Transverse colon (tissue), 4 donors: ENCODE data around the gene CXCL9.

ENCODE experiments used
- EP300 ChIP-seq: sonication (generic); formaldehyde crosslinking; IDR thresholded peaks from one replicate; pipeline ENCODE4 v1.6.1; 2017; ENCODE audit warnings: antibody characterized with exemption, low read depth
- POLR2A ChIP-seq: fragments of 450-650 bp; IDR thresholded peaks from one replicate; pipeline ENCODE4 v1.6.1; 2016; ENCODE audit warnings: antibody characterized with exemption, mild to moderate bottlenecking, moderate library complexity
- POLR2AphosphoS5 ChIP-seq, 3 donors: sonication (generic); formaldehyde crosslinking; IDR thresholded peaks; one replicate each; pipeline ENCODE4 v1.6.1; 2016; ENCODE audit warnings: antibody characterized with exemption in 3 of 3
- TF ChIP-seq, protein P1 (sequence below), 5 experiments: fragments of 200-600 bp in 3 of 5; fragments of 450-650 bp in 2 of 5; sonication (generic) in 3 of 5; IDR thresholded peaks; 1 replicate in 2 of 5; 2 replicates in 3 of 5; pipeline ENCODE4 v1.5.1; 2016 to 2017; ENCODE audit warnings: antibody characterized with exemption in 5 of 5, inconsistent platforms in 3 of 5, mild to moderate bottlenecking in 2 of 5, moderate library complexity in 1 of 5

DNA sequence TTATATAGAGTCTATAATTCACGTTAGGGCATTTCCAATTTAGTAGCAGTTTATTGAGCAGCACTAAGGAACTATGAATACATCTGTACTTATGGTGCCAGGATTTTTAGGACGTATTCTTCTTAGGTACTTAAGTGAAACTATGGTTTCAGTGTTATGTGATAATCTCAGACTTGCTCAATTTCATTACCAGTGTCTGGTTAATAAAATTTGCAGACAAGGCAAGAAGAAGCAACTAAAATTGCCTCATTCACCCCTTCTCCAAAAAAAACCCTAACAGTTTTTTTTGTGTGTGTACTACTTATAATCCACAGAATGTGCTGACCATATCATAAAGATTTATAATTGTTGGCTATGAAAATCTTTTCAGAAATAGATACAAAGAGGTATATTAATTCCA, 22.0 kb upstream of the CXCL9 start:
- TF ChIP-seq POLR2AphosphoS5 (IDR thresholded peaks at IDR 0.05): no peak
- no peak for TF ChIP-seq EP300
- TF ChIP-seq, protein P1, sequence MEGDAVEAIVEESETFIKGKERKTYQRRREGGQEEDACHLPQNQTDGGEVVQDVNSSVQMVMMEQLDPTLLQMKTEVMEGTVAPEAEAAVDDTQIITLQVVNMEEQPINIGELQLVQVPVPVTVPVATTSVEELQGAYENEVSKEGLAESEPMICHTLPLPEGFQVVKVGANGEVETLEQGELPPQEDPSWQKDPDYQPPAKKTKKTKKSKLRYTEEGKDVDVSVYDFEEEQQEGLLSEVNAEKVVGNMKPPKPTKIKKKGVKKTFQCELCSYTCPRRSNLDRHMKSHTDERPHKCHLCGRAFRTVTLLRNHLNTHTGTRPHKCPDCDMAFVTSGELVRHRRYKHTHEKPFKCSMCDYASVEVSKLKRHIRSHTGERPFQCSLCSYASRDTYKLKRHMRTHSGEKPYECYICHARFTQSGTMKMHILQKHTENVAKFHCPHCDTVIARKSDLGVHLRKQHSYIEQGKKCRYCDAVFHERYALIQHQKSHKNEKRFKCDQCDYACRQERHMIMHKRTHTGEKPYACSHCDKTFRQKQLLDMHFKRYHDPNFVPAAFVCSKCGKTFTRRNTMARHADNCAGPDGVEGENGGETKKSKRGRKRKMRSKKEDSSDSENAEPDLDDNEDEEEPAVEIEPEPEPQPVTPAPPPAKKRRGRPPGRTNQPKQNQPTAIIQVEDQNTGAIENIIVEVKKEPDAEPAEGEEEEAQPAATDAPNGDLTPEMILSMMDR (IDR thresholded peaks at IDR 0.05): no peak
- TF ChIP-seq POLR2A: no peak
